GM18870 (cell line): Measurements from ENCODE around the gene LOXL4.
"Not testable (repeated sequence)": the region's sequence is repeated elsewhere in the genome, so short reads cannot be mapped to it uniquely, and the experiment has no call there.

Source experiments
- ATAC-seq: cut with Tn5 transposase; IDR thresholded peaks from one replicate; pipeline ENCODE4 v1.9.1; 2021; ENCODE audit warnings: moderate library complexity; ENCODE audit not compliant: unreplicated experiment

LOXL4 gene

DNA sequence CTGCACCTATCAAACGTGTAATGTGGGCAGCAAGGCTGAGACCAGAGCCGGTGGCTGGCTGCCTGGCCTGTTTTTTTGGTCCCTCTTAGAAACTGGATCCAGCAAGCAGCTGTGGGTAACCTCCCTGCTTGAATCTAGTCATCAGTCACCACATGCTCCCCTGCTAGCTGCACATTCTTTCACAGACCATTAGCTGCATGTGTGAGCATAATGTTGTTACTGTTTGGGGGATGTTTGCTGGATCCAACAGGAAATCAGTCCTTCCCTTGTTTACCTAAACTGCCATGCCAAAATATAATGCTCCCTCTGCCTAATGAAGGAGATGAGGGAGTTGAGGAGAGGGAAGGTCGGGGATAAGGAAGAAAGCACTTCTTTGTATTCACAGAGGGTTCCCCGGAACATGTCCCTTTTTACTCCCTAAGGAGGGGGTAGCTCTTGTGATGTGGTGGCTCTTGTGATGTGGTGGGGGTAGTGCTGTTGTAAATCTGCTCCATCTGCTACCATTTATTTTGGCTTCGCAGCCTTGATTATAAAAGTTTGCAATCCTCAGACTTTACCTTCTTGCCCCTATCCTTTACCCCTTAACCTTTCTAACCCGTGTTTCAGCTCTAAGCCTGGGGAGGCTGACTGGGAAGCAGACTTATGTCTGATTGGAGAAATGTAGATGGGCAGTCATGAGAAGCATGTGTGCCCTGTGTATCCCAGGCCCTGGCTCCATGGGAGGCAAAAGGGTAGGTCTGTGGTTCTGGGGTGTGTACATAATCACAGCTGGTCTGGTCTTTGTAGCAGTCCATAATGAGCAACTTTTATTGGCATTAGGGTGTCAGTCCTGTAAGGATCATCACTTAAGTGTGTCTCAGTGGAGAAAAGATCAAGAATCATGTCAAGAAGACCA lies 20.8 kb downstream of the LOXL4 start:
- ATAC-seq: no peak

GRCh38 chr10:98244586-98244985 lies 23.4 kb downstream of the LOXL4 start:
- ATAC-seq: no peak

DNA sequence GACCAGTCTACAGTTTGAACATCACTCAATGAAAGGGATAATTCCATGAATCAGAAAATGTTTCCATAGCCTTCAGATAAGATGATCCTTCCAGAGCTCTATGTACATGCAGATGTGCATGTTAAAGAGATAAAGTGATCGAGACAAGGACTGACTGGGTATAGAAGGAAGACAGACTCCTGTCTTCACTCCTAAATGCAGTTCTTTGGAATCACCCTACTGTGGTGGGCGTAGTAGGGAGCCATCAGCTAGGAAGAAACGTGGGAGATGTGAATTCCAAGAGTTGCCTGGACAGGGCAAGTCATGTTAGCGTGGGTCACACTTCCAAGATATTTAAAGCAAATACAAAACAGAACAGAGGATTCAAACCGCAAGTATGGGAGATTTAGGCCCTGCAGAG lies 23.9 kb downstream of the LOXL4 start:
- no peak for ATAC-seq

DNA sequence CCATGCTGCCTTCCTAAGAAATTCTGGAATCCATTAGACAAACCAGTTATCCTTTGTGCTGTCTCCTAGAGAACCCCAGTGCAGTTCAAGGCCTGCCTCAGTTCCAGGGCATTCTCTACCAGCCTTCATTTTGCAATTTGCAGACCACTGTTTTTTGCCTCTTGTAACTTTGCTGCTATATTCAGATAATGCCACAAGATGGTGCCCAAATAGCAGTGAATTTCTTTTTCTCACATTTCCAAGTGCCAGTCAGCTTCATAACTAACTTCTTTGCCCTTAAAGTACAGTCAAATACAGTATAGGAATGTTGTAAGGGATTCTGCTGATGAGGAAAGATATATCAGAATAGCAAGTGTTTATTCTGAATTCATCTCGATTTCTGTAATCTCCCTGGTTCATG lies 25.2 kb downstream of the LOXL4 start:
- no peak for ATAC-seq

DNA sequence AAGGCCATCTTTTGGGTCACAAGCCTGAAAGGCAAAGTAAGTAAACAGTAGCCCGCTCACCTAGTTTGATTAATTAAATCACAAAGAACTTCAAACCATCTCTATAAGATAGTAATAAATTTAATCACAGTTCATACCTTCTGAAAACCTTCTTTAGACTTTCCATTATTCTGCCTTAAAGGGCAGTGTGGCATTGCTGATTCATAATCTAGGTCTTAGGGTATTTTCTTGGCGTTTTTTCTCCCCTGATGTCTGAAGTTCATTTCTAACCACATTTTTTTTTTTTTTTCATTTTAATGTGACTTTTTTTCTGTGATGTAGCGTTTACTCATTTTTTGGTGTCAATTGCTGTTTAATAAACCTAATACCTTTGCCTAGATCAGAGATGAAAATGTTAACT lies 27.5 kb downstream of the LOXL4 start:
- no peak for ATAC-seq

- no peak for ATAC-seq
These were observed 29.6 kb downstream of the LOXL4 start for GRCh38 chr10:98238391-98238790.

DNA sequence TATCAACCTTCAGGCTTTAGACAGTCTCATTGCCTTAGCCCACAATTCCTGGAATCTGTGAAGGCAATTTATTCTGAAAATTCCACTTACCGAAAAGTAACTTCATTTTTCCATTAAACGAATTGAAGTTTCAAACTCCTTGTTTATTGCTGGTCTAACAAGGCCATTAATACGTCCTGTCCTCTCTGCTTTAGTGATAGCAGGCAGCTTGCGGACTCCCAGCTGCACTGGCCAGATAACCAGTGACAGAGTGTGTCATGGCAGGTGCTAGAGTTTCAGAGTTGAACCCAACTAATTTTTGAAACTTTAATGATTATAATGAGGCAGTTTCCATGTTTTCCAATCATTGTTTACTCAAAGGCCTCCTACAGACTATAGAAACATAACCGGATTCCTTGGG lies 31.1 kb downstream of the LOXL4 start:
- ATAC-seq: no peak

GRCh38 chr10:98235846-98236245 lies 32.1 kb downstream of the LOXL4 start:
- no peak for ATAC-seq

DNA sequence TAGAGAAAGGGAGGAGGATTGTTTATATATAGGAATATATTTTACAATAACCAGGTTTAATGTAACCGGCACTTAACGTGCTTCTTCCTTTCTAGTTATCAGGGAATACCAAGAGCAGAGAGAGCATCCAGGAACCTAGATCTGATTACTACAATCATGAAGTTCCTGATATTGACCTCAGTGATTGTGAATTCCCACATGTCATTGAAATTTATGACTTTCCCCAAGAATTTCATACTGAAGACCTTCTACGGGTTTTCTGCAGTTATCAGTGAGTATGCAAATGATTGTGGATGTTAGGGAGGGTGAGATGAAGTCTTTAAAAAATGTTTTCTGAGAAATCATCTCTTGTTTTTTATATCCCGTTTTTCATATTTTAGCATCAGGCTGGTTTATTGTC lies 36.6 kb downstream of the LOXL4 start:
- no peak for ATAC-seq

- not testable (repeated sequence) for ATAC-seq
These were observed 39.7 kb downstream of the LOXL4 start for GRCh38 chr10:98228266-98228665.

DNA sequence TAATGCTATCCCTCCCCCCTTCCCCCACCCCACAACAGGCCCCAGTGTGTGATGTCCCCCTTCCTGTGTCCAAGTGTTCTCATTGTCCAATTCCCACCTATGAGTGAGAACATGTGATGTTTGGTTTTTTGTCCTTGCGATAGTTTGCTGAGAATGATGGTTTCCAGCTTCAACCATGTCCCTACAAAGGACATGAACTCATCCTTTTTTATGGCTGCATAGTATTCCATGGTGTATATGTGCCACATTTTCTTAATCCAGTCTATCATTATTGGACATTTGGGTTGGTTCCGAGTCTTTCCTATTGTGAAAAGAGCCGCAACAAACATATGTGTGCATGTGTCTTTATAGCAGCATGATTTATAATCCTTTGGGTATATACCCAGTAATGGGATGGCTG lies 40.3 kb downstream of the LOXL4 start:
- not testable (repeated sequence) for ATAC-seq

GRCh38 chr10:98226508-98227144 lies 41.4 kb downstream of the LOXL4 start:
- no peak for ATAC-seq

DNA sequence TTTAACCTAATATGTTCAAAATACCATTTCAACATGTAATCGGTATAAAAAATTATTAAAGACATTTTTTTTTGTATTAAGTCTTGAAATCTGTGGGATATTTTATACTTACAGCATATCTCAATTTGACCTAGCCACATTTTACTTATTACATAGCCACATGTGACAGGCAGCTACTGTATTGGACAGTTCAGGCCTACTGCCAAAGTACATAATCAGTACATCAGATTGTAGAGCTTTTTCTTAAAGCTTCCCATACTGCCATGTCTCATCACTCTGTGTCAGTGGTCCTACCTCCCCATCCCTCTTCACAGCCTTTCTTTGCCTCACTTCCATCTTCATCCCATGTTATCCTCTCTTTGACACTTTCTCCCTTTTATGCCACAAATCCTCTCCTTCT lies 43.0 kb downstream of the LOXL4 start:
- ATAC-seq: no peak

DNA sequence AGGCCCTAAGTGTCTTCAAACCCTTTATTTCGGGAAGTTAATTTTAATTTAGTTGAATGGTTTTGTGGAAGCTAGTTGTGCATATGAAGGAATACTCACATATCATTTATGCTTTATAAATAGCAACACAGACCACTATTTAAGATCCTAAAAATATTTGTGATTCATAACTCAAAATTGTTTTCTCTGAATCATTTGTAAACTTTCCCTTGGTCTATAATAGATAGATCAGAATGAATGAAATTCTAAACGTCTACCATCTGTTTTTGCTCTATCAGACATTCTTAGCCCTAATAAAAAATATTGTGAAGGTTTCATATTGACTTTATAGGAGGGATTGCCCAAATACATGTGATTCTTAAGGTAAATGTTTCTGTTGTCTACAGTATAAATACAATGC lies 43.5 kb downstream of the LOXL4 start:
- no peak for ATAC-seq

DNA sequence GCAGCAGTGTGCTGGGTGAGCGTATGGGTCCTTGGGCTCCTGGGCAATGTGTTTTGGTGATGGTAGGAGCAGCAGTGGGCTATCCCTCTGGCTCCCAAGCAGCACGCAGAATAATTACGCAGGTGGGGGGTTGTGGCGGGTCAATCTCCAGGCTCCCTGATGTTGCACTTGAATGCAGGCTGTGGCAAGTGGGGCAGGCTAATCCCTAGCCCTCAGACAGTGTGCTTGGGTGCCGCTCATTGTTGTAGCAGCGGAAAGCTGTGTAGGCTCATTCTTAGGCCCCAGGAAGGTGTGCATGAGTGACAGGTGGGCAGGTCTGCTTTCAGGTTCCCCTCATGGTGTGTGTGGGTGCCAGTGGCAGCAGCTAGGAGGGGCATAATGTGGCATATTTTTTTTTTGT lies 44.1 kb downstream of the LOXL4 start:
- ATAC-seq: no peak

DNA sequence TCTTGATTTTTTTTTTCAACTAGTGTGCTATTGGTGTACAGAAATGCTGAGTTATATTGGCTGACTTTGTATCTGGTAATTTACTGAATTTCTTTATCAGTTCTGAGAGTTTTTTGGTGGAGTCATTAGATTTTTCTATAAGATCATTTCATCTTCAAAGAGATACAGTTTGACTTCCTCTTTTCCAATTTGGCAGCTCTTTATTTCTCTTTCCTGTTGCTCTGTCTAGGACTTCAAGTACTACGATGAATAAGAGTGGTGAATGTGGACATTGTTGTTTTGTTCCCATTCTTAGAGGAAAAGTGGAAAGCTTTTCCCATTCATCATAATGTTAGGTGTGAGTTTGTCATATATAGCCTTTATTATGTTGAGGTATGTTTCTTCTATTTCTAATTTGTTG lies 50.2 kb downstream of the LOXL4 start:
- ATAC-seq: no peak

DNA sequence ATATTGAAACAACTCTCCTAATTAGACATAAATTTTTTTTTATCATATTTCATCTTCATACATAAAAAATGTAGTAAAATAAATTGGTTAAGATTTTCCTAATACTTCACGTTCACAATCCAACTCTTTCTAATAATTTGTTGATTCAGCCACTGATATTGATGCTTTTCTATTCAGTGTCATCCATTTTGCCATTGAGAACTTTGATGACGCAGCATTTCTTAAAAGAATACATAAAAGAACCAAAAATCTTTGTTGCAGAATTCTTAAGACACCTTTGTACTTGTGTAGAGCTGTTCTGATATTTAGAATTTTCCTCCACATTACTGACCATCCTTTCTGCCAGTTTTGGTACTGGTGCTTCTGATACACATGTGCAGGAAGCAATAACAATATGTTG lies 52.6 kb downstream of the LOXL4 start:
- ATAC-seq: no peak

DNA sequence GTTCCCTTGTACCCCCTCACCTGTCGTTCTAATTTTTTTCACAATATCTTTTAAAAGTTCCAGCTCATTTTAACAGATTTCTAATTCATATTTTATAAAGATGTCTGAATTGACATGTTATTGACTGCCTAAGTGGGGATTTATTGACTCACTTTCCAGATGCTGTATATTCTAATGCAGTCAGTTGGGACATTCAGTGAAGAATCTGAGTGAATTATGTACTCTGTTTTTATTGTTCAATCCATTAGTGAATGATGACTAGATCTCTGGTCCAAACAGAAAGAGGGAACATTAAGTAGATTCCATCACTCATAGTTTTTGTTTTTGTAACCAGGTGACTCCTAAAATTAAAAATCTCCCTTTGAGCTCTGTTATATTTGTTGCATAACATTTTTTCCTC lies 54.3 kb downstream of the LOXL4 start:
- no peak for ATAC-seq

DNA sequence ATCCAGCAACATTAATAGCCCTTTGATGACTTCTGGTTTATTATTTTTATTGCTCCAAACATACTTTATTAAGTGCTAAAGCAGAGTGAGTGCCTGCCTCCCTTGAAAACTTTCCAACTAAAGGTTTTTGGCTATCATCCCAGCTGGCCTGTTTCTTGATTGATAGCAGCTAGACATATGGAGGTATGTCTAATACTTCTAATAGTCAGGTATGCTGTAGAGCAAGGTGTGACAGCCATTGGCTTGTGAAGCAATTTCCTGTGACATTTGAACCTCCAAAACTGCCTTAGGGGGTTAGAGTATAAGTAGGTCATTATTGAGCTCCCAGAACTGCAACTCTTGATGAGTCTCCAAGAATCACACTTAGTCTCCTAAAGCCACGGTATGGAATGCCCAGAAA lies 55.8 kb downstream of the LOXL4 start:
- no peak for ATAC-seq

- no peak for ATAC-seq
These were observed 58.6 kb downstream of the LOXL4 start for GRCh38 chr10:98209441-98209840.

DNA sequence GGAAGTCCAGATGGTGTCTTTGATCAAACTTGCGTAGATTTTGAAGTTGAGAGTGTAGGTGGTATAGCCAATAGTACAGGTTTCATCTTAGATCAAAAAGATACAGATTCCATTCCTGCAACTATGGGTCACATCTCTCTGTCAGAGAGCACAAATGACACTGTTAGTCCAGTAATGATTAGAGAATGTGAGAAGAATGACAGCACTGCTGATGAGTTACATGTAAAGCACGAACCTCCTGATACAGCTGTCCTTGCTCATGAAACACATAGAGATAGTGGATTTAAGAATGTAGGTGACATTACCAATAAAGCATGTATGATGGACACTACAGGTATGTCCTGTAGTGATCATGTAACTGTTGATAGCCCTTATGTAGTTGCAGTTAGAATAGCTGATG lies 59.1 kb downstream of the LOXL4 start:
- no peak for ATAC-seq

DNA sequence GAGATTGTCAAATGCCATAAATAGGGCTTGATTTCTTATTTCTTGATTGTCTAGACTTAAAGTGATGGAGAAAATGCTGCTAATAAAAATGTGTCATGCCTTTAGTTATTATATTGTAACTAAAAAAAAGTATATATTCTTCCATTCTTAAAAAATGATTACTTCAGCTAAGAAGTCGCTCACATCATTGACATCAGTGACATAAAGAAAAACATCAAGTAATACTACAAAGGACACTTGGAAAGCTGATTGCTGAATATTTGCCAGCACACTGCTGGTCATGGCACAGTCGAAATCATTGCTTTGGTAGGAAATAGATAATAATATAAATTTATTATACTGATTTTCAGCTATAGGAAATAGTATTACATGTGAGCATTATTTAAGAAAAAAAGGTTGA lies 62.6 kb downstream of the LOXL4 start:
- ATAC-seq: no peak

GRCh38 chr10:98202378-98202777 lies 65.6 kb downstream of the LOXL4 start:
- ATAC-seq: no peak
